ENCODE results near the gene TRIM17.

- TF ChIP-seq CTCF (IDR thresholded peaks at IDR 0.05): no peak
- no peak for TF ChIP-seq POLR2A (IDR thresholded peaks at IDR 0.05)
- TF ChIP-seq EP300 (IDR thresholded peaks at IDR 0.05): no peak
Observed at GRCh38 chr1:228411548-228412430, 4.9 kb downstream of the TRIM17 start.
